Measurements from ENCODE around the gene ZHX3. TPM values are rescaled to one million over a fixed set of nuclear protein-coding genes. Genes with fewer than 3 reads are reported as not detected.

ZHX3 gene
- total and polyA plus RNA-seq, 2 experiments from 2014 or later = 5.8 to 10.3 TPM

- DNase-seq (ENCODE audit: low read depth in 1 of 2, low spot score in 1 of 2) = no peak
- Histone ChIP-seq H3K4me1 (ENCODE audit: low read depth) (peaks cover 5% of the 10 kb centered on the region), H3K9me3 (ENCODE audit: low read depth) (no peaks in the 10 kb centered on the region), H3K36me3 (no peaks in the 10 kb centered on the region), H3K4me3 (no peak overlapping the region), H3K27ac (peak overlapping the region; percentile 25), H3K27me3 (no peaks in the 10 kb centered on the region)
- TF ChIP-seq CTCF (IDR thresholded peaks at IDR 0.05; ENCODE audit: low read depth, low read length) = no peak
Measured at GRCh38 chr20:41147767-41148191, 169.8 kb downstream of the ZHX3 start.

GRCh38 chr20:41145821-41146620 lies 171.5 kb downstream of the ZHX3 start:
- TF ChIP-seq CTCF (IDR thresholded peaks at IDR 0.05; ENCODE audit: low read depth, low read length) = no peak
- no peak overlapping the region for H3K4me3 ChIP-seq
- H3K4me1 ChIP-seq (ENCODE audit: low read depth) = peaks cover 18% of the 10 kb centered on the region
- no peak overlapping the region for H3K27ac ChIP-seq
- H3K27me3 ChIP-seq = no peaks in the 10 kb centered on the region
- DNase-seq (ENCODE audit: low read depth in 1 of 2, low spot score in 1 of 2) = peak in 1 of 2 donors; percentile 52
- H3K9me3 ChIP-seq (ENCODE audit: low read depth) = no peaks in the 10 kb centered on the region
- no peaks in the 10 kb centered on the region for H3K36me3 ChIP-seq

- no peaks in the 10 kb centered on the region for H3K9me3 ChIP-seq (ENCODE audit: low read depth)
- H3K27me3 ChIP-seq = no peaks in the 10 kb centered on the region
- H3K36me3 ChIP-seq = no peaks in the 10 kb centered on the region
- H3K4me1 ChIP-seq (ENCODE audit: low read depth) = peaks cover 23% of the 10 kb centered on the region
- H3K4me3 ChIP-seq = no peak overlapping the region
- no peak overlapping the region for H3K27ac ChIP-seq
- DNase-seq (ENCODE audit: low read depth in 1 of 2, low spot score in 1 of 2) = no peak
- no peak for TF ChIP-seq CTCF (IDR thresholded peaks at IDR 0.05; ENCODE audit: low read depth, low read length)
Measured at GRCh38 chr20:41145317-41145716, 172.2 kb downstream of the ZHX3 start.

GRCh38 chr20:41143354-41143753 lies 174.2 kb downstream of the ZHX3 start:
- DNase-seq (ENCODE audit: low read depth in 1 of 2, low spot score in 1 of 2) = no peak
- no peak overlapping the region for H3K4me3 ChIP-seq
- H3K27me3 ChIP-seq = no peaks in the 10 kb centered on the region
- no peaks in the 10 kb centered on the region for H3K9me3 ChIP-seq (ENCODE audit: low read depth)
- no peaks in the 10 kb centered on the region for H3K36me3 ChIP-seq
- peak overlapping the region; percentile 41 for H3K27ac ChIP-seq
- TF ChIP-seq CTCF (IDR thresholded peaks at IDR 0.05; ENCODE audit: low read depth, low read length) = no peak
- peaks cover 39% of the 10 kb centered on the region for H3K4me1 ChIP-seq (ENCODE audit: low read depth)

GRCh38 chr20:41142919-41143318 lies 174.6 kb downstream of the ZHX3 start:
- Histone ChIP-seq H3K4me3 (no peak overlapping the region), H3K9me3 (ENCODE audit: low read depth) (no peaks in the 10 kb centered on the region)
- no peak for TF ChIP-seq CTCF (IDR thresholded peaks at IDR 0.05; ENCODE audit: low read depth, low read length)

More at GRCh38 chr20:41142919-41143318, 174.6 kb downstream of the ZHX3 start:
- no peaks in the 10 kb centered on the region for H3K27me3 ChIP-seq
- peak overlapping the region; percentile 41 for H3K27ac ChIP-seq
- H3K4me1 ChIP-seq (ENCODE audit: low read depth) = peaks cover 39% of the 10 kb centered on the region
- DNase-seq (ENCODE audit: low read depth in 1 of 2, low spot score in 1 of 2) = no peak
- no peaks in the 10 kb centered on the region for H3K36me3 ChIP-seq

Data from cardiac muscle cell (in vitro differentiated cells and primary cell).